Measurements from ENCODE around the gene EPHB1.

EPHB1 gene

DNA sequence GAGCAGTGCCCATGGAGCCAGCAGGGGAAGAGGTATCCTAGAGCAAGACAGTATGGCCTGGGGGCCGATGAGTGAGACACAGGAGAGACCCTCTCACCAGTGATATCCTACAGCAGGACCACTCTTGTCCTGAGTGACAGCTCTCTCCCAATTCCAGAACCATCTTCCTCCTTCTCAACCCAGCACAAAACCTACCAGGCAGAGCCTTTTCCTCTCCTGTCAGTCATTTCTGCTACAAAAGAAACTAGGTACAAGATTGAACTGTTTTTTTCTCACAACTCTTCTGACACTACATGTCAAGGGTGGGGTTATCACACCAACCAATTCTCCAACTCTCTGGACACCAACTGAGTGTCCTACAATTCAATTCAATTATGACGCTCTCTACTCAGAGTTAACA is 506.6 kb downstream of the EPHB1 start:
- no peak for DNase-seq

DNA sequence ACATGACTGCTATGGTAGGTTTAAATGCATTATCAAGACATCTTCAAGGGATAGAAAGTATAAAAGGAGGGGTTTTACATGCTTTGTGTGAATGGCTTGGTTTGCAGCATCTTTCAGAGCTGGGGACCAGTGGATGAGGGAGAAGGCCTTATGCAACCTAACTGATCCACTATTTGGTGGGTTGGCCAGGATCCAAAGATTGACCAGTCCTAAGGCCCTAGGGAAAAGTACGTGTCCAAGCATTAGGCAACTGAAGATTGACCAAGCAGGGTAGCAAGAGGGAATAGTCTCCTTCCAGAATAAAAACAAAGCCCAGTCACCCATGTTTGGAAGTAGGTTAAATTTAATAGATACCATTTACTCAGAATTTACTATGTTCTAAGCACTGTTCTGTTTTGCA is 509.3 kb downstream of the EPHB1 start:
- no peak for DNase-seq

All from amniotic stem cell (primary cell).